SK-N-SH treated with all-trans-retinoic acid at 6 μM for 48 hours (cell line): ENCODE measurements around the gene OXA1L.

Experiments
- ATAC-seq: fragments of 200-7000 bp; cut with Tn5 transposase; 3 replicates; pipeline ENCODE4 v1.9.1; 2020; ENCODE audit warnings: mild to moderate bottlenecking, moderate library complexity
- ARNTL ChIP-seq: fragments of 450-650 bp; formaldehyde crosslinking; IDR thresholded peaks from 2 replicates; pipeline ENCODE4 v1.5.0; 2020; ENCODE audit warnings: low read depth, mild to moderate bottlenecking, moderate library complexity, borderline replicate concordance
- CSDC2 ChIP-seq: fragments of 250-450 bp; sonication (Bioruptor Pico); IDR thresholded peaks from 2 replicates; pipeline ENCODE4 v1.5.0; 2020; ENCODE audit warnings: mild to moderate bottlenecking, moderate library complexity
- ESRRG ChIP-seq: fragments of 250-450 bp; sonication (Bioruptor Pico); IDR thresholded peaks from 2 replicates; pipeline ENCODE4 v1.6.1; 2021; ENCODE audit warnings: mild to moderate bottlenecking
- OSR1 ChIP-seq: fragments of 250-450 bp; sonication (Bioruptor Pico); IDR thresholded peaks from 2 replicates; pipeline ENCODE4 v1.8.0; 2022; ENCODE audit warnings: moderate library complexity, mild to moderate bottlenecking, inconsistent platforms
- PPARA ChIP-seq: fragments of 250-450 bp; sonication (Bioruptor Pico); IDR thresholded peaks from 2 replicates; pipeline ENCODE4 v1.5.0; 2020; ENCODE audit warnings: mild to moderate bottlenecking, borderline replicate concordance
- RARB ChIP-seq: fragments of 250-450 bp; sonication (Bioruptor Pico); IDR thresholded peaks from 2 replicates; pipeline ENCODE4 v1.8.0; 2021; ENCODE audit warnings: mild to moderate bottlenecking, moderate library complexity
- SNAI2 ChIP-seq: fragments of 250-450 bp; sonication (Bioruptor Pico); IDR thresholded peaks from 2 replicates; pipeline ENCODE4 v1.5.0; 2020; ENCODE audit warnings: mild to moderate bottlenecking, moderate library complexity
- TCF4 ChIP-seq: fragments of 250-450 bp; sonication (Bioruptor Pico); IDR thresholded peaks from 2 replicates; pipeline ENCODE4 v1.8.0; 2021; ENCODE audit warnings: mild to moderate bottlenecking, moderate library complexity, borderline replicate concordance
- TOX ChIP-seq: fragments of 250-450 bp; sonication (Bioruptor Pico); IDR thresholded peaks from 2 replicates; pipeline ENCODE4 v1.8.0; 2021; ENCODE audit warnings: mild to moderate bottlenecking, moderate library complexity, borderline replicate concordance
- ZFP3 ChIP-seq: fragments of 250-450 bp; sonication (Bioruptor Pico); IDR thresholded peaks from 2 replicates; pipeline ENCODE4 v1.5.0; 2020; ENCODE audit warnings: mild to moderate bottlenecking, moderate library complexity
- ZFP30 ChIP-seq: fragments of 450-650 bp; formaldehyde crosslinking; IDR thresholded peaks from 2 replicates; pipeline ENCODE4 v1.5.0; 2022; ENCODE audit warnings: mild to moderate bottlenecking, moderate library complexity
- ZNF70 ChIP-seq: fragments of 450-650 bp; formaldehyde crosslinking; IDR thresholded peaks from 2 replicates; pipeline ENCODE4 v1.5.0; 2020; ENCODE audit warnings: mild to moderate bottlenecking, moderate library complexity
- ZNF8 ChIP-seq: fragments of 450-650 bp; formaldehyde crosslinking; IDR thresholded peaks from 2 replicates; pipeline ENCODE4 v1.5.0; 2020; ENCODE audit warnings: mild to moderate bottlenecking, moderate library complexity
- TF ChIP-seq, protein P1 (sequence below): fragments of 250-450 bp; sonication (Bioruptor Pico); IDR thresholded peaks from 2 replicates; pipeline ENCODE4 v1.5.1; 2021; ENCODE audit warnings: mild to moderate bottlenecking, moderate library complexity
- TF ChIP-seq, protein P2 (sequence below): fragments of 250-450 bp; sonication (Bioruptor Pico); IDR thresholded peaks from 2 replicates; pipeline ENCODE4 v1.8.0; 2021; ENCODE audit warnings: low read depth, mild to moderate bottlenecking, moderate library complexity, borderline replicate concordance
- TF ChIP-seq, protein P3 (sequence below): fragments of 250-450 bp; sonication (Bioruptor Pico); IDR thresholded peaks from 2 replicates; pipeline ENCODE4 v1.5.0; 2020; ENCODE audit warnings: mild to moderate bottlenecking, moderate library complexity
- TF ChIP-seq, protein P4 (sequence below): fragments of 250-450 bp; sonication (Bioruptor Pico); IDR thresholded peaks from 2 replicates; pipeline ENCODE4 v1.5.1; 2020; ENCODE audit warnings: low read depth, mild to moderate bottlenecking, moderate library complexity

Gene OXA1L

DNA sequence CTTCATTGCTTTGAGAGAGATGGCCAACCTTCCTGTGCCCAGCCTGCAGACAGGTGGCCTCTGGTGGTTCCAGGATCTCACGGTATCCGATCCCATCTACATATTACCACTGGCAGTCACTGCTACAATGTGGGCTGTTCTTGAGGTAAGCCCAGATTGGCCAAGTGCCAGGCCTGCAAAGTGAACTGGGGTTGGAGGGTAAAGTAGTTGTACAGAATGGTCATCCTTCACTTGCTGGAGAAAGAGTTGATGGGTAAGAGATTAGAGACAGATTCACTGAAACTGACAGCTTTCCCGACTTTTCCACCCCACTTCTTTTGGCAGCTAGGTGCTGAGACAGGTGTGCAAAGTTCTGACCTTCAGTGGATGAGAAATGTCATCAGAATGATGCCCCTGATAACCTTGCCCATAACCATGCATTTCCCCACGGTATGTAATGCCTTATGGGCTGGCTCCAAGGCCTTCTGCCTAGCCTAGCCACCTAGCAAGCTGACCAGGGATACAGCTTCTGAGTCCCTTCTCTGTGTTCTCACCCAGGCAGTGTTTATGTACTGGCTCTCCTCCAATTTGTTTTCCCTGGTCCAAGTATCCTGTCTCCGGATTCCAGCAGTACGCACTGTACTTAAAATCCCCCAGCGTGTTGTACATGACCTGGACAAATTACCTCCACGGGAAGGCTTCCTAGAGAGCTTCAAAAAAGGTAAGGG is 4.1 kb downstream of the OXA1L start:
- no peak for ATAC-seq

DNA sequence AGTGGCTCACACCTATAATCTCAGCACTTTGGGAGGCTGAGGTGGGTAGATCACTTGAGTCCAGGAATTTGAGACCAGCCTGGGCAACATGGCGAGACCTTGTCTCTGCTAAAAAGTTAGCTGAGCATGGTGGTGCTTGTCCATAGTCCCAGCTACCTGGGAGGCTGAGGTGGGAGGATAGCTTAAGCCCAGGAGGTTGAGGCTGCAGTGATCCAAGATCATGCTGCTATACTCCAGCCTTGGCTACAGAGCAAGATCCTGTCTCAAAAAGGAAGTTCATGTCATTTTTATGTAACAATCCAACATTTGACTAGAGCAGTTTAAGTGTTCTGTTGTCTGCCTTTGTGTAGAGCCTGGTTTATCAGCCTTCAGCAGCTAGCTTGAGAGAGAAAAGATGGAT is 6.2 kb downstream of the OXA1L start:
- TF ChIP-seq SNAI2 (CRISPR knock-in tag): no peak
- no peak for ATAC-seq

More for the DNA sequence above, 4.1 kb downstream of the OXA1L start:
- TF ChIP-seq TCF4 (CRISPR knock-in tag) (no peak), ZNF8 (CRISPR knock-in tag) (no peak), ZFP30 (CRISPR knock-in tag) (no peak), RARB (CRISPR knock-in tag) (no peak)
- TF ChIP-seq, protein P1, sequence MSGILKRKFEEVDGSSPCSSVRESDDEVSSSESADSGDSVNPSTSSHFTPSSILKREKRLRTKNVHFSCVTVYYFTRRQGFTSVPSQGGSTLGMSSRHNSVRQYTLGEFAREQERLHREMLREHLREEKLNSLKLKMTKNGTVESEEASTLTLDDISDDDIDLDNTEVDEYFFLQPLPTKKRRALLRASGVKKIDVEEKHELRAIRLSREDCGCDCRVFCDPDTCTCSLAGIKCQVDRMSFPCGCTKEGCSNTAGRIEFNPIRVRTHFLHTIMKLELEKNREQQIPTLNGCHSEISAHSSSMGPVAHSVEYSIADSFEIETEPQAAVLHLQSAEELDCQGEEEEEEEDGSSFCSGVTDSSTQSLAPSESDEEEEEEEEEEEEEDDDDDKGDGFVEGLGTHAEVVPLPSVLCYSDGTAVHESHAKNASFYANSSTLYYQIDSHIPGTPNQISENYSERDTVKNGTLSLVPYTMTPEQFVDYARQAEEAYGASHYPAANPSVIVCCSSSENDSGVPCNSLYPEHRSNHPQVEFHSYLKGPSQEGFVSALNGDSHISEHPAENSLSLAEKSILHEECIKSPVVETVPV (CRISPR knock-in tag): no peak

DNA sequence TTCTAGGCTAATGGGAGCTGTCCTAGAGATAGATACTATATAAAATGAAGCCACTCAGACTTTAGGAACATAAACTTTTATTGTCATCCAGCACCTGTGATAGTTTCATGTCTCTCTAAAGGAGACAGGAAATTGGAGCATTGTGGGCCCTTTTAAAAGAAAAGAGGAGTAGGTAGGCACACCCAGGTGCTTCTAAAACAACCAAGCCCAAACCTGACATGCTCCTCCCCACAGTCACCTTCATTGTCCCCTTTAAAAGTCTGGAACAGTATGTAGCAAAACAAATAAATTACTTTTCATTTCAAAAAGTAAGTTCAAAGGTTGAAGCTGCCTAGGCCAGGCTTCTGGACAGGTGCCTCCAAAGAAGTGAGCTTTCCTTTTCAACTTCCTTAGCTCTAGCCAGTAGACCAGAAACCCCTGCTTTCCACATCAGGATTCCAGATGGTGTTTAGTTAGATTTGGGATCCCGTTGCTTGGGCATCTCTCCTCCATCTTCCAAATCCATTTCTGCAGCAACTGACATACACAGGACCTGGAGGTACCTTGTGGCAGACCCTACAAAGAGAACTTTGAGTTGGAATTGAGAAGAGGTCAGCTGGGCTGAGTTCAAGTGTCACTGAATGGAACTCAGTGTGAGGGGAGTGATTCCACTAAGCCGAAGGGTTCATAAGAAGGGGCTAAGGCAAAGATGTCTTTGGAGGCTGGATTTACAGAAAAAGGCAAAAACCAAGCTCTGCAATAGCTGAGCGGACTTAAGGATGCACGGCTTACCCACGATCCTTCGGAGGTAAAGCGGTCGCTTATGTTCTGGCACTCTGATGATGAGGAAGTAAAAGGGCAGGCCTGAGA is 6.9 kb downstream of the OXA1L start:
- TF ChIP-seq, protein P2, sequence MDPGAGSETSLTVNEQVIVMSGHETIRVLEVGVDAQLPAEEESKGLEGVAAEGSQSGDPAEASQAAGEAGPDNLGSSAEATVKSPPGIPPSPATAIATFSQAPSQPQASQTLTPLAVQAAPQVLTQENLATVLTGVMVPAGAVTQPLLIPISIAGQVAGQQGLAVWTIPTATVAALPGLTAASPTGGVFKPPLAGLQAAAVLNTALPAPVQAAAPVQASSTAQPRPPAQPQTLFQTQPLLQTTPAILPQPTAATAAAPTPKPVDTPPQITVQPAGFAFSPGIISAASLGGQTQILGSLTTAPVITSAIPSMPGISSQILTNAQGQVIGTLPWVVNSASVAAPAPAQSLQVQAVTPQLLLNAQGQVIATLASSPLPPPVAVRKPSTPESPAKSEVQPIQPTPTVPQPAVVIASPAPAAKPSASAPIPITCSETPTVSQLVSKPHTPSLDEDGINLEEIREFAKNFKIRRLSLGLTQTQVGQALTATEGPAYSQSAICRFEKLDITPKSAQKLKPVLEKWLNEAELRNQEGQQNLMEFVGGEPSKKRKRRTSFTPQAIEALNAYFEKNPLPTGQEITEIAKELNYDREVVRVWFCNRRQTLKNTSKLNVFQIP: no peak
- TF ChIP-seq TCF4 (CRISPR knock-in tag) (no peak), ESRRG (no peak), TOX (CRISPR knock-in tag) (no peak), ZNF70 (no peak), CSDC2 (CRISPR knock-in tag) (no peak), ZNF8 (CRISPR knock-in tag) (no peak), ARNTL (no peak), ZFP3 (CRISPR knock-in tag) (no peak)
- TF ChIP-seq, protein P3, sequence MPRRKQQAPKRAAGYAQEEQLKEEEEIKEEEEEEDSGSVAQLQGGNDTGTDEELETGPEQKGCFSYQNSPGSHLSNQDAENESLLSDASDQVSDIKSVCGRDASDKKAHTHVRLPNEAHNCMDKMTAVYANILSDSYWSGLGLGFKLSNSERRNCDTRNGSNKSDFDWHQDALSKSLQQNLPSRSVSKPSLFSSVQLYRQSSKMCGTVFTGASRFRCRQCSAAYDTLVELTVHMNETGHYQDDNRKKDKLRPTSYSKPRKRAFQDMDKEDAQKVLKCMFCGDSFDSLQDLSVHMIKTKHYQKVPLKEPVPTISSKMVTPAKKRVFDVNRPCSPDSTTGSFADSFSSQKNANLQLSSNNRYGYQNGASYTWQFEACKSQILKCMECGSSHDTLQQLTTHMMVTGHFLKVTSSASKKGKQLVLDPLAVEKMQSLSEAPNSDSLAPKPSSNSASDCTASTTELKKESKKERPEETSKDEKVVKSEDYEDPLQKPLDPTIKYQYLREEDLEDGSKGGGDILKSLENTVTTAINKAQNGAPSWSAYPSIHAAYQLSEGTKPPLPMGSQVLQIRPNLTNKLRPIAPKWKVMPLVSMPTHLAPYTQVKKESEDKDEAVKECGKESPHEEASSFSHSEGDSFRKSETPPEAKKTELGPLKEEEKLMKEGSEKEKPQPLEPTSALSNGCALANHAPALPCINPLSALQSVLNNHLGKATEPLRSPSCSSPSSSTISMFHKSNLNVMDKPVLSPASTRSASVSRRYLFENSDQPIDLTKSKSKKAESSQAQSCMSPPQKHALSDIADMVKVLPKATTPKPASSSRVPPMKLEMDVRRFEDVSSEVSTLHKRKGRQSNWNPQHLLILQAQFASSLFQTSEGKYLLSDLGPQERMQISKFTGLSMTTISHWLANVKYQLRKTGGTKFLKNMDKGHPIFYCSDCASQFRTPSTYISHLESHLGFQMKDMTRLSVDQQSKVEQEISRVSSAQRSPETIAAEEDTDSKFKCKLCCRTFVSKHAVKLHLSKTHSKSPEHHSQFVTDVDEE (CRISPR knock-in tag): no peak
- TF ChIP-seq, protein P1 (CRISPR knock-in tag): no peak
- TF ChIP-seq, protein P4, sequence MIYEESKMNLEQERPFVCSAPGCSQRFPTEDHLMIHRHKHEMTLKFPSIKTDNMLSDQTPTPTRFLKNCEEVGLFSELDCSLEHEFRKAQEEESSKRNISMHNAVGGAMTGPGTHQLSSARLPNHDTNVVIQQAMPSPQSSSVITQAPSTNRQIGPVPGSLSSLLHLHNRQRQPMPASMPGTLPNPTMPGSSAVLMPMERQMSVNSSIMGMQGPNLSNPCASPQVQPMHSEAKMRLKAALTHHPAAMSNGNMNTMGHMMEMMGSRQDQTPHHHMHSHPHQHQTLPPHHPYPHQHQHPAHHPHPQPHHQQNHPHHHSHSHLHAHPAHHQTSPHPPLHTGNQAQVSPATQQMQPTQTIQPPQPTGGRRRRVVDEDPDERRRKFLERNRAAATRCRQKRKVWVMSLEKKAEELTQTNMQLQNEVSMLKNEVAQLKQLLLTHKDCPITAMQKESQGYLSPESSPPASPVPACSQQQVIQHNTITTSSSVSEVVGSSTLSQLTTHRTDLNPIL: no peak
- no peak for ATAC-seq

DNA sequence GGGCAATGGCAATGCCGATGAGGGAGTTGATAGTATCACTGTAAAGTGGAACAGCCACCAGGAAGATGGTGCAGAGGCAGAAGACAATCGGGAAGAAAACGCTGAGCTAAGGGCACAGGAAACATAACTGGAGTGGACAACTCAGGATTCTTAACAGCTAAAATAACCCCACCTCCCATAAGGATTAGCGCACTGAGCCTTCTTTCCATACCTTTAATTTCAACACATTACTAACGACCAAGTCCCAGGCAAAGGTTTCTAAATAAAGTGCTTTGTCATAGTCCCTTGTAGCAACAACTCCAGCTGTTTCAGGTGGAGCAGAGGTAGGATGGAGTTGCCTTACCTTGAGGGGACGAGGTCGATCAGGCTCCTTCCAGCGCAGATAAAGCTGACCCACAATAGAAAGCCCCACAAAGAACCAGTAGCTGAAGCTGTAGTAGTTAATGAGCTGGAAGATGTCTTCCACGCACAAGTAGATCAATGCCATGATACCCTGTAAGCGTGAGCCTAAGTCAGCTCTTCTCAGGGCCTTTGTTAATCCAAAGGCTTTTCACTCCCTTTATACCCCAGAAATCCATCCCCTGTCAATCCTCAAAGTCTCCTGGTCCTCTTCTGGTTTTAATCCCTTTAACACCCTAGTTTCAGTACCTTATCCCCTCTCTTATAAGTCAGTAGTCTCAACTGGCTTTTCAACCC is 7.7 kb downstream of the OXA1L start:
- ATAC-seq: no peak
- no peak for TF ChIP-seq ZFP30 (CRISPR knock-in tag)
- TF ChIP-seq, protein P3 (CRISPR knock-in tag): no peak
- no peak for TF ChIP-seq RARB (CRISPR knock-in tag)
- TF ChIP-seq SNAI2 (CRISPR knock-in tag): no peak
- TF ChIP-seq, protein P4: no peak
- TF ChIP-seq PPARA (CRISPR knock-in tag): no peak
- no peak for TF ChIP-seq ESRRG
- TF ChIP-seq OSR1 (CRISPR knock-in tag): no peak
- no peak for TF ChIP-seq ZFP3 (CRISPR knock-in tag)
